Astrocyte of the spinal cord (primary cell): Measurements from ENCODE around the gene PLS3.
"Not testable (repeated sequence)": the region's sequence is repeated elsewhere in the genome, so short reads cannot be mapped to it uniquely, and the experiment has no call there.

Experiments
- DNase-seq: peaks from one replicate; pipeline ENCODE4 v3.0.0; 2011; ENCODE audit warnings: low read depth, low spot score
- H3K4me3 ChIP-seq: 2 replicates; pipeline ENCODE4 v1.5.1; 2011; ENCODE audit warnings: low read depth, mild to moderate bottlenecking, low read length, moderate library complexity
- CTCF ChIP-seq: IDR thresholded peaks from 2 replicates; pipeline ENCODE4 v1.5.1; 2012; ENCODE audit warnings: low read depth, mild to moderate bottlenecking, low read length, inconsistent platforms
- in situ Hi-C: cut with HindIII; loops from 2 replicates; pipeline ENCODE4 v1.10.0; 2017; ENCODE audit warnings: low sequenced_read_pairs

The PLS3 gene

DNA sequence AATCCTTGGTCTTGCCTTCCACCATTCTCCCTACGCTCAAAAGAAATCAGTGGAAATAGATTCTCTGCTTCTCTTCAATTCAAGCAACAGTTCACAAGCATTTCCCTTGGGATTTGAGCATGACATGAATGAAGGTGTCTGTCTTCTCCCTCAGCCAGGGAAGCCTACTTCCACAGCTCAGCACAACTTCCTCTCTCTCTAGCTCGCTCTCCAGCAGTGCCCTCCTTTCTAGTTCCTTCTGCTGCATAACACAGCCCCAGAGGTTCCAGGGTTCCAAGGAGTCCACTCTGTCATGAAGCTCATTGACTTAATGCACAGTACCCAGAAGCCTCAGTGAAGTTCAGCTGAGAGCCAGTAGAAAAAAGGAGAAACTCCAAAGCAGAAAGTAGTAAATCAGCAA lies 81.3 kb downstream of the PLS3 start:
- no peak for DNase-seq
- TF ChIP-seq CTCF: no peak
- in situ Hi-C loops: no loop called here
- no peak overlapping the region for H3K4me3 ChIP-seq

- peak; percentile 84 for DNase-seq
- in situ Hi-C loops: no loop called here
- peak; percentile 89 for TF ChIP-seq CTCF
Measured at GRCh38 chrX:115642895-115643530, 82.0 kb downstream of the PLS3 start.

GRCh38 chrX:115644397-115644796 lies 83.4 kb downstream of the PLS3 start:
- in situ Hi-C loops, H3K4me3 ChIP-seq, DNase-seq: not testable (repeated sequence)

More at GRCh38 chrX:115642895-115643530, 82.0 kb downstream of the PLS3 start:
- no peak overlapping the region for H3K4me3 ChIP-seq

GRCh38 chrX:115649461-115650063 lies 88.6 kb downstream of the PLS3 start:
- no peak for DNase-seq
- in situ Hi-C loops: no loop called here
- TF ChIP-seq CTCF: no peak

GRCh38 chrX:115650449-115650848 lies 89.5 kb downstream of the PLS3 start:
- DNase-seq: peak; percentile 34
- in situ Hi-C loops: no loop called here
- no peak overlapping the region for H3K4me3 ChIP-seq
- TF ChIP-seq CTCF: no peak

More at GRCh38 chrX:115649461-115650063, 88.6 kb downstream of the PLS3 start:
- H3K4me3 ChIP-seq: no peak overlapping the region

DNA sequence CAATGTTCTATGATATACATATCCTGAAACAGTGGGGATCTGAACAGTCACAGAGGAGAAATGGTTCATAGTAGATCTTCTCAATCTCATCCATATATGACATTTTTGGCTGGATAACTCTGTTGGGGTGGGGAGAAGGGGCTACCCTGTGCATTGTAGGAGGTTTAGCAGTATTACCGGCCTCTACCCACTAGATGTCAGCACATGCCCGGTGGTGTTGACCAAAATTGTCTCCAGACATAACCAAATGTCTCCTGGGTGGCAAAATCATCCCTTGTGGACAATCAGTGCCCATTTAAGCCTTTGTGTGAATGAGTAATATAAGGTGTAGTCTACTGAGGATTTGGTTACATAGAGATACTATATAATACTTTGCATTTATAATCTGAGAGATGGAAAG lies 89.9 kb downstream of the PLS3 start:
- H3K4me3 ChIP-seq: no peak overlapping the region
- peak; percentile 53 for DNase-seq
- TF ChIP-seq CTCF: peak; percentile 78
- in situ Hi-C loops: no loop called here

DNA sequence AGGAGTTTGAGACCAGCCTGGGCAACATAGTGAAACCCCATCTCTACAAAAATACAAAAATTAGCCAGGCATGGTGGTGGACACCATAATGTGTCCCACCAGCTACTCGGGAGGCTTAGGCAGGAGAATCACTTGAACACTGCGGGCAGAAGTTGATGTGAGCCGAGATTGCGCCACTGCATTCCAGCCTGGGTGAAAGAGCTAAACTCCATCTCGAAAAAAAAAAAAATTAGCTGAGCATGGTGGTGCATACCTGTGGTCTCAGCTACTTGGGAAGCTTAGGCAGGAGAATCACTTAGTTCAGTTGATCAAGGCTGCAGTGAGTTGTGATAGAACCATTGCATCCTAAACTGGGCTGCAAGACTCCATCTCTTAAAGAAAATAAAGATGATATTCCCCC lies 91.2 kb downstream of the PLS3 start:
- H3K4me3 ChIP-seq: no peak overlapping the region
- no peak for TF ChIP-seq CTCF
- in situ Hi-C loops: no loop called here
- no peak for DNase-seq
